ENCODE measurements around the gene SRP14.

- TF ChIP-seq POLR2A (IDR thresholded peaks at IDR 0.05) (no peak), CTCF (IDR thresholded peaks at IDR 0.05) (no peak)
Measured at GRCh38 chr15:40084650-40085049, 45.7 kb upstream of the SRP14 start.

All from heart left ventricle (tissue), 13 donors.